ENCODE measurements around the gene KRTAP5-1.

Gene KRTAP5-1

DNA sequence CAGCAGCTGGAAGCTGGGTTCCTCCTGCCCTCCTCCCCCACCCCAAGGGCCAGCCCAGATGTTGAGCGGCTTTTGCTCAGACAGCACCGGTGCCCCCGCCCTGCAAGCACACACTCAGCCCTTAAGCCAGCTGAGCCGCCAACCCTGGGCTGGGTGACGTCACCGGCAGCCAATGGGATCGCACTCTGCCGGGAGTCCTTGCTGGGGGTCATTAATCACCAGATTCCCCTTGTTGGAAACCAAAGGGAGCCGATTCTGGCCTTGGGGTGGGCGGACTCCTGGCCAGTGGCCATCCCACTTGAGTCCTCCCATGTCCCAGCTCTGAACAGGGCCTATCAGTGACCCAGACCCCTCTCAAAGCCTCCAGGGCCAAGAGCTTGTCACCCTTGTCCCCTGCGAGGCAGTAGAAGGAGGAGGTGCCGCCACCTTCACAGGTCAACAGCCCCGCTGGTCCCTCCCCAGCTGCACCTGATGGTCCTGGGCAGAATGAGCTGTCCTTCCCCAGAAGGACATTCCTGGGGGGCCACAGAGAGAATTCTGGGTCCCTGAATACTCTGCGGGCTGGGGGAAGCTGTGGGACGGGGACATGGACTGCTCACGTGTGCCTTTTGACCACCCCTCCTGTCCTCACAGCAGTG is 20.4 kb downstream of the KRTAP5-1 start:
- DNase-seq: no peak
- H3K27ac Mint-ChIP-seq: no peak overlapping the region

DNA sequence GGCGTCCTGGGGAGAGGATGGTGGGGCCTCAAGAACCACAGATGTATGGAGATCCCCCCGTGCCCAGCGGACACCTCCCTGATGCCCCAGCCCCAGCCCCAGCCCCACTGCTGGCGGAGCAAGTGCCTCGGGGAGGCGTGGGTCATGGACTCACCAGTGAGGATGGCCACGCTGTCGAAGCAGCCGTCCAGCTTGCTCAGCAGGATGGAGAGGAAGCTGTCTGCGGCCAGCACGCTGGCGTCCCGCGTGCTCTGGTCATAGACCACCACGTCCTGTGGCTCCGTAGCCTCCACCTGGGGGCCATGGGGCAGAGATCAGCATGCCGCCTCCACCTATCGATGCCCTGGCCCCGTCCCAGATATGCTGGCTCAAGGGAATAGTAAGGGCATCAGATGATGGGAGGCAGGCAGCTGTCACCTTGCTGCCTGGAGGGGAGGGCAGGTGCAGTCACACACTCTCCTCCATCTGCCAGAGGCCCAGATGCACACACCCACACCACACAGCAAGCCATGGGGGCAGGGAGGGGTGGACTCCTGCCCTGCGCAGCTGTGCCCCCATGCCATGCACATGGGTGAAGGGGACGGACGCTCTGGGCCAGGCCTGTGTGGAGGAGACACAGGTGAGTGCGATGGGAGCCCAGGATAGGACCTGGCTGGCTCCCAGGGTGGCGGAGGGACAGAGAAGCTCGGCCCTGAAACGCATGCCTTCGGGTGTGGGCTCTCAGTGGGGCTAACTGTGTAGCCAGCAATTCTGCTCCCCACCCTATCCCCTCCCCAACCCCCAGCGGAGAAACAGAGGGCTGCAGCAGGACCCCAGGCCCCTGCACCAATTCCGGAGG is 21.2 kb downstream of the KRTAP5-1 start:
- Mint-ChIP-seq H3K4me1 (peaks cover 3 to 14% of the 10 kb centered on the region in 2 donors), H3K36me3 (no peaks in the 10 kb centered on the region), H3K4me3 (no peak overlapping the region), H3K27ac (no peak overlapping the region), H3K27me3 (peaks cover 37 to 91% of the 10 kb centered on the region in 2 donors), H3K9me3 (no peaks in the 10 kb centered on the region)
- no peak for ATAC-seq (replicated peaks)
- no peak for DNase-seq

More for the DNA sequence above, 20.4 kb downstream of the KRTAP5-1 start:
- Mint-ChIP-seq H3K4me1 (peaks cover 3 to 12% of the 10 kb centered on the region in 2 donors), H3K36me3 (no peaks in the 10 kb centered on the region), H3K27me3 (peaks cover 35 to 91% of the 10 kb centered on the region in 2 donors), H3K4me3 (no peak overlapping the region), H3K9me3 (no peaks in the 10 kb centered on the region)
- no peak for ATAC-seq (replicated peaks)

DNA sequence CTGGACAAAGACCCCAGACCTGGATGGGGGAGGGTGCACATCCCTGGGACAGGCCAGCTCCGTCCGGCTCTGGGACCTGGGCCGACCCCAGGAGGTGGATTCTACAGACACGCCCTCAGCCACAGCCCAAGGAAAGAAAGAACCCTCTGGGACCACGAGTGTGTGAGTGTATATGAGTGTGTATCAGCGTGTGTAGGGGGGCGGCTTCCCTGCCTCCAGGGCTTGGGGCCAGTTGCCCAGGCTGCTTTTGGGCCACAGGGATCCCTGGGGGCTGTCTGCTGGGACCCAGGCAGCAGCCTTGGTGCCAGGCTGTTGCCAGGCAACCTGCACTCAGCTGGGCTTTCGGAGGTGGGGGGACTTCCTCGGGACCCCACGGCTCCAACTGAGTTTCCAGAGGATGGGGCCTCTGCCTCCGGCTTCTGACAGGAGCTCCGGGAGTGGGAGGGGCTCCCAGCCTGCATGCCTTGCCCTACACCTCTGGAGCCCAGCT is 21.9 kb downstream of the KRTAP5-1 start:
- no peak for ATAC-seq (replicated peaks)
- Mint-ChIP-seq H3K27ac (no peak overlapping the region), H3K4me1 (peaks cover 3 to 13% of the 10 kb centered on the region in 2 donors), H3K36me3 (no peaks in the 10 kb centered on the region), H3K4me3 (no peak overlapping the region), H3K9me3 (no peaks in the 10 kb centered on the region), H3K27me3 (peaks cover 37 to 89% of the 10 kb centered on the region in 2 donors)
- DNase-seq: no peak

DNA sequence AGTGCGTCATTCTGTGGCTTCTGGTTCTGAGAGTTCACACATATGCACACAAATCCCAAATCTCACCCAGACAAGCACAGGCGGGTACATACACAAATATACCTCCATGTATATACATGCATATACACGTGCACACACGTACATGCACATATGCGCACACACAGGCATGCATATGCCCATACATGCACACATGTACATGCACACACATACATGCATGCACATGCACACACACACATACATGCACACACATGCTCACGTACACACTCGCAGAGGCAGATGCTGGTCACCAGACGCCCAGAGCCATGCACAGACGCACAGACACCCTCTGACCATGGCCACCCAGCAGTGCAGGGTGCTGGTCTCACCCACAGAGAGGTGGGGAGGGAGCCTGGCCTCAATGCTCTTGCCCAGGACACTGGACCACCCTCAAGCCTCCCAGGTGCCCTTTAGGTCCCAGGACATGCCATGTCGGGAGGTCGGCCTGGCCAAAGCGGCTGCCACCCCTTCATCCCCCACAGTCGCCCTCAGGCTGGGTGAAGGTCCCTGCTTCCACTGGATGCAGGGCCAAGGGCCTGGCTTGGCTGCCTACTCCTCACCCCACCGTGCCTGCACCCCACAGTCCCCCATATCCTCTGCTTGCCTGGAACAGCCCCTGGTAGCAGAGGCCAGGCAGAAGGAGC is 22.5 kb downstream of the KRTAP5-1 start:
- peaks cover 3 to 13% of the 10 kb centered on the region in 2 donors for H3K4me1 Mint-ChIP-seq
- no peak for ATAC-seq (replicated peaks)
- H3K27me3 Mint-ChIP-seq: peaks cover 41 to 89% of the 10 kb centered on the region in 2 donors
- H3K36me3 Mint-ChIP-seq: no peaks in the 10 kb centered on the region
- no peak for DNase-seq
- H3K27ac Mint-ChIP-seq: no peak overlapping the region
- H3K9me3 Mint-ChIP-seq: no peaks in the 10 kb centered on the region
- H3K4me3 Mint-ChIP-seq: no peak overlapping the region

DNA sequence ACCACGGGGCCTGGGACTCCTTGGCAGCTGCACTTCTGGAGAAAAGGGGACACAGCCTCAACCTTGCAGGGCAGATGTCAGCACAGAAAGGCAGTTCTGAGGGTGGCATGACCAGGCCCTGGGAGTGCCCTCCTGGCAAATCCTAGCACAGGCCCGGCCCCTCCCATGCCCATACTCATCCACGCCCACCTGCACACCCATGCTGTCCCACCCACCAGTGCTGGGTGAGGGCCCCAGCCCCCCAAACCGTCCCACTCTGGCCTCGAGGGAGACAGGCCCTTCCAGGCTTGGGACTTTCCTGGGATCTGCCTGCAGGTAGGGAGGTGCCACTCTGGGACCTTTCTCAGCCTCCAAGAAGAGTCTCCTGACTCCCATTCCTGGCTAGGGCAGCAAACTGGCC is 23.1 kb downstream of the KRTAP5-1 start:
- Mint-ChIP-seq H3K4me3 (no peak overlapping the region), H3K36me3 (no peaks in the 10 kb centered on the region), H3K4me1 (peaks cover 3 to 13% of the 10 kb centered on the region in 2 donors), H3K9me3 (no peaks in the 10 kb centered on the region), H3K27me3 (peaks cover 40 to 86% of the 10 kb centered on the region in 2 donors), H3K27ac (no peak overlapping the region)
- no peak for ATAC-seq (replicated peaks)
- no peak for DNase-seq

DNA sequence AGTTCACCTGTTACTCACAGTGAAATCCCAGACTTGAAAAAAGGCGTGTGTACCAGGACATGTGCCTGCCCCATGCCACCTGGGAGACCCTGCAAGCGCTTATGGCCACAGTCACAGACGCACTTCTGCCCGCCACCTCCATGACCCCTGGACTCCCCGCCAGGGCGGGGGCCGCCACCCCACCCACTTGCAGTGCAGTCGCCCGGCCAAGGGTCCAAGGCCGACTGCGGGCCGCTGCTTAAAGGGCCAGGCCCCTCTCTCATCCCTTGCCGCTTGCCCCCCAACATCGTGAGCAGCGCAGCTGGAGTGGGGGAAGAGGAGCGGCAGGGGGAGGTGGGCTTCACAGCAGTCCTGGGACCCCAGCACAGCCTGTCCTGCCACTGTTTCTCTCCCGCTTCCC is 23.8 kb downstream of the KRTAP5-1 start:
- Mint-ChIP-seq H3K4me1 (peaks cover 3 to 13% of the 10 kb centered on the region in 2 donors), H3K9me3 (no peaks in the 10 kb centered on the region), H3K36me3 (no peaks in the 10 kb centered on the region), H3K27me3 (peaks cover 38 to 79% of the 10 kb centered on the region in 2 donors), H3K4me3 (no peak overlapping the region), H3K27ac (no peak overlapping the region)
- DNase-seq (no peak), ATAC-seq (replicated peaks) (no peak)

DNA sequence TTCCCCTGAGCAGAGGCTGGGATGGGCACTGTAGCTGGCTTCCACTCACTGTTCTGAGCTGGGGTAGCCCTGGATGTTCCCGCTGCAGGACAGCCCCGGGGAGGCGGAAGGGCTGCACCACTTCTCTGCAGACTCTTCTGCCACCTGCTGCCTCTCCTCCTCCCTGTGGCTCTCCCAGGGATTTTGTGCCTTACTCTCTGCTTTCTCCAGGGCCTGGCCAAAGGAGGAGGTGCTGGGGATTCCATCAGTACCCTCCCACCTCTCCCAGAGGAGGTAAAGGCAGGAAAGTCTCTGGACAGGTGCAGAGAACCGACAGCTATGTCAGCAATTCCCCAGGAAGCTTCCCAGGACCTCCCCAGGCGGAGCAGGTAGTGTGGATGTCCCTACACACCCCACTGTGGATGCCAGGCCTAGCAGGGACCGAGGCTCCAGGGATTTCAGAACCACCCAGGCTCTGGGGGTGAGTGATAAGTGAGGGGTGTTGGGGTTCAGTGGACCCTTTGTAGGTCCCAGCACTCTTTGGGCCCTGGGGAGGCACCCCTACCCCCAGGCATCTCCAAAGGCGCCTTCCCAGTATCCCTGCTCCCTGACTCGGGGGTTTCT is 24.3 kb downstream of the KRTAP5-1 start:
- no peaks in the 10 kb centered on the region for H3K9me3 Mint-ChIP-seq
- DNase-seq: no peak
- peaks cover 37 to 77% of the 10 kb centered on the region in 2 donors for H3K27me3 Mint-ChIP-seq
- H3K27ac Mint-ChIP-seq: no peak overlapping the region
- ATAC-seq (replicated peaks): no peak
- no peak overlapping the region for H3K4me3 Mint-ChIP-seq
- H3K36me3 Mint-ChIP-seq: no peaks in the 10 kb centered on the region
- H3K4me1 Mint-ChIP-seq: peaks cover 3 to 13% of the 10 kb centered on the region in 2 donors

DNA sequence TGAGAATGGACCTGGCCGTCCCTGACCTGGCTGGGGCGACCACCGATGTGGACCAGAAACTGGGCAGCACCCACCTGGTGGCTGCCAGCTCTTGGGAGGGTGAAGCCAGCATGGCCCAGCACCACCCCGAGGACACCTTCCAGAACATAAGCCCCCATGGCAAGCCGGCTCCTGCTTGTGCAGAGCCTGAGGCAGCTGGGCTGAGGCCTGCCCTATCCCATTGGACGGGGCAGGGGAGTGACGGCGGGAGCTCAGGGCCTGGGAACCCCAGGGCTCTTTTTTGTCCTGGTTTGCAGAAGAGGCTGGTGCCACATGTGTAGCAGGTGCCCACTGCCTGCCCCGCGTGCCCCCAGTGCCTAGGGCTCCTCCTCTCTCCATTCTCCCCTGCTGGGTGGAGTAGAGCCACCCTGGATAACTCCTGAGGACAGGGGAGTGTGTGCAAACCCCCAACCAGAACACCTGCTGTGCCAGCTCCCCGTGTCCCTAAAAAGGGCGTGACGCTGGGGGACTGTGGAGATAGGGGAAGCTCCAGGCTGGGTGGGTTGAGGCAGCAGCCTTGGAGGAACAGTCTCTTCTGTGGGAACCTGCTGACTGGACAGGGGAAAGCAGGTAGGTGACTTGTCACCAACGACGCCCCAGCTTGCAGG is 25.0 kb downstream of the KRTAP5-1 start:
- DNase-seq: no peak
- Mint-ChIP-seq H3K4me1 (peaks cover 3 to 13% of the 10 kb centered on the region in 2 donors), H3K4me3 (no peak overlapping the region), H3K36me3 (no peaks in the 10 kb centered on the region), H3K9me3 (no peaks in the 10 kb centered on the region), H3K27me3 (peaks cover 37 to 77% of the 10 kb centered on the region in 2 donors), H3K27ac (no peak overlapping the region)
- ATAC-seq (replicated peaks): no peak

DNA sequence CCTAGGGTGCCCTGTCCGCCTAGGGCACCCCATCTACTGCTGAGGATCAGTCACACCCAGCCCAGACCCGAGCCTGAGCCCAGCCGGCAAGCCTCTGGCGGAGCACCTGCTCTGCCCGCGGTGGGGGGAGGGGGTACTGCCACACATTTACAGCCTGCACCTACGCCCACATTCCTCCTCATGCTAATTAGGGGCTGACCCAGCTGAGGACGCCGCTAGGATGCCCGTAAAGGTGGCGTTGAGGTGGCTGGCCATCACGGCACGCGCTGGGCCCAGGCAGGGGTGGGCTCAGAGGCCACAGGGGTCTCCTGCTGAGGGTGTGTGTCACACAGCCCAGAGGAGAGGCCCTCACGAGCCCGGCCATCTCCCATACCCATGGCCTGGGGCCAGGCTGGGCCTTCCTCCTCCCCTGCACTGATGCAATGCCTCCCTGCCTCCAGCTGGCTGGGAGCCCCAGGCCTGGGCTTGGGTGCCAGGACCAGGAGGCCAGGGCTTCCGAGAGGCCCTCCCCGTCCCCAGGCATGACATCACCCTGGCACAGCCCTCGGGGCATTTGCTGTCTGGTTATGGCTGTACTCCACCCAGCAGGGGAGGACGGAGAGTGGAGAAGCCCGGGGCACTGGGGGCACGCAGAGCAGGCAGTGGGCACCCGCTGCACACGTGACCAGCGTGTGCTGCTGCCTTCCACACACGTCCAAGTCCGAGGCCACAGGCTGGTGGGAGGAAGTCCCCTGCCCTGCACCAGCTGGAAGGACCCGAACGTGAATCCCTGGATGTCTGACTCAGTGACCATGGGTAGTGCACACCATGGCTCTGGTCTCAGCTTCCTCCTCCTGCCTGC is 25.8 kb downstream of the KRTAP5-1 start:
- Mint-ChIP-seq H3K4me1 (peaks cover 3 to 13% of the 10 kb centered on the region in 2 donors), H3K27ac (no peak overlapping the region), H3K4me3 (no peak overlapping the region), H3K9me3 (no peaks in the 10 kb centered on the region), H3K27me3 (peaks cover 41 to 80% of the 10 kb centered on the region in 2 donors), H3K36me3 (no peaks in the 10 kb centered on the region)
- DNase-seq (no peak), ATAC-seq (replicated peaks) (peak; percentile 68 to 75)

DNA sequence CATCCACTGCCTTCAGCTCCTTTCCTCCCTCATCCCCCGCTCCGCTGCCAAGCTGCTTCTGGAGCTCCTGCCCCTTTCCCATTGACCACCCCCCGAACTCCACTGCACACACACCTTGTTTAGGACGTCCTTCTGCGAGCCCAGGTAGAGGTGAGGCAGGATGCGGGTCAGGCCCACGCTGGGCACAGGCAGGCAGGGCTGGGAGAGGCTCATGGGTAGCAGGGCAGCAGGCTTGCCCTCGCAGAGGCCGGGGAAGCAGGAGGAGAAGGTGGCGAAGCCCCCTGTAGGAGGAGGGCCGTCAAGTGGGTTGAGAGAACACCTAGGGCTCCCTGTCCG is 26.3 kb downstream of the KRTAP5-1 start:
- H3K9me3 Mint-ChIP-seq: no peaks in the 10 kb centered on the region
- H3K4me3 Mint-ChIP-seq: no peak overlapping the region
- H3K4me1 Mint-ChIP-seq: peaks cover 3 to 13% of the 10 kb centered on the region in 2 donors
- H3K27me3 Mint-ChIP-seq: peaks cover 47 to 80% of the 10 kb centered on the region in 2 donors
- DNase-seq (no peak), ATAC-seq (replicated peaks) (peak in 1 of 2 donors; percentile 14)
- no peaks in the 10 kb centered on the region for H3K36me3 Mint-ChIP-seq
- H3K27ac Mint-ChIP-seq: no peak overlapping the region

DNA sequence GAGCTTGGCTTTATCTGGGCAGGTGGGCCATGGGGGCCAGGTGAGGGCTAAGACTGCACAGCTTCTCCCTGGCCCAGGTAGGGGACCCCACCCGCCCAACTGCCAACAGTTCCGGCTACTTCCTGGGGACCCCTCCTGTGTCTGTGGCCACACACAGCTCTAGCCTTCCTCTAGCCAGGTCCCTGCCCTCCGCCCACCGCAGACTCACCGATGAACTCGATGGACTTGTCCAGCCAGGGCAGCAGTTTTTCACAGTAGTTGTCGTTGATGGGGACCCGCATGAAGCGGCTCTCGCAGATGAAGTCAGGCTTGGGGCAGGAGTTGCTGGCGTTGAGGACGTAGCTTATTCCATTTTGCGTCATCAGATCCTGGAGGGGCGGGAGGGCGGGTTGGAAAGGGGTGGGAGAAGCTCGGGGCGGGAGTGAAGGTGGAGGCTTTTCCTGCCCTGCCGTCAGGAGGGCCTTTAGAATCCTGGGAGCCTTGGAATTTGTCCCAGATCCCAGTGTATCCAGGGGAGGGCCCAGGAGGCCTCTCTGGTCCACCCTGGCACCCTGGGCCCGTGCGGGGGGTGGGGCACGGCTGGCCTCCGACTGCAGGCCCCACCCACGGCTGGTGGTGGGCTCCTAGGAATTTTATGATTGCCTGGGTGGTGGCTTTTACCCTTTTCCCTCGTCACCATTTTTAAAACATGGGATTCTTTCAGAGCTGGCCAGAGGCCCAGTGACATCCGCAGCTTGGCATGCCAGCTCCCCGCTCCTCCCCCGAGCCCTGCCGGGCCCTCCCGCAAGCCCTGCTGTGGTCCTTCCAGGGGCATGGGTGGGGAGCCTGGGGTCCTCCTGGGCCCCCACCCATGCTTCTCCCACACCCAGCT is 26.9 kb downstream of the KRTAP5-1 start:
- Mint-ChIP-seq H3K4me1 (peaks cover 3 to 13% of the 10 kb centered on the region in 2 donors), H3K36me3 (no peaks in the 10 kb centered on the region), H3K27me3 (peaks cover 46 to 80% of the 10 kb centered on the region in 2 donors), H3K4me3 (no peak overlapping the region), H3K9me3 (no peaks in the 10 kb centered on the region), H3K27ac (no peak overlapping the region)
- DNase-seq (no peak), ATAC-seq (replicated peaks) (no peak)

DNA sequence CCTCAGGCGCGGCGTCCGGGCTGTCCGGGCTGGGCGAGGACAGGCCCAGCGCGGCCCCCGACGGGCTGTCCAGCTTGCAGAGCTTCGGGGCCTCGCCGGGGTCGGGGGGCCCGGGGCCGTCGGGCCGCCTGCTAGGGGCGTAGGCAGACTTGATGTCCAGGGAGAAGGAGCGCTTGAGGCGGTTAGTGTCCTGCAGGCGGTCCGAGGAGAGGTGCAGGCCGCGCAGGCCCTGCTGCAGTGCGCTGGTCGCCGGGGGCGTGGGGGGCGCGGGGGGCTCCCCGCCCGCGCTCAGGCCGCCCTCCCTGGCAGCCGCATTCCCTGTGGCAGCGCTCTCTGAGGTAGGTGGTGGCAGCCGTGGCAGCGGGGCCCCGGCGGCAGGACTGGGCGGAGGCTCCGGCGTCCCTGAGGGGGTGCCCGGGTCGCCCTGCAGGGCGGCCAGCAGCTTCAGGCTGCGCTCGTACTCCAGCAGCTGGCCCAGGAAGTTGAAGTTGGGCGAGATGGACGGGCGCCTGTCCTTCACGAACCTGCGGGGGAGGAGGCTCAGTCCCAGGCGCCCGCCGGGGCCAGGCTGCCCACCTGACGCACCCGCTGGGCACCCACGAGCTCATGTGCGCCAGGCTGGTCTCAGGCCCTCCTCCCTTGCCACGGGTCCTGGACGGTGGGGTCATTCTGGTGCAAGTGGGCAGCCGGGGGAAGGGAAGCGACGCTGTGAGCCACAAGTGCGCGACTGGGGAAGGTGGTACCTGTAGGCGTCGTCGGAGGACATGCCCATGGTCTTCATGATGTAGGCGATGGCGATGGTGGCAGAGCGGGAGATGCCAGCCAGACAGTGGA is 27.8 kb downstream of the KRTAP5-1 start:
- no peak overlapping the region for H3K27ac Mint-ChIP-seq
- peaks cover 53 to 80% of the 10 kb centered on the region in 2 donors for H3K27me3 Mint-ChIP-seq
- no peaks in the 10 kb centered on the region for H3K36me3 Mint-ChIP-seq
- DNase-seq (no peak), ATAC-seq (replicated peaks) (no peak)
- no peak overlapping the region for H3K4me3 Mint-ChIP-seq
- peaks cover 3 to 13% of the 10 kb centered on the region in 2 donors for H3K4me1 Mint-ChIP-seq
- H3K9me3 Mint-ChIP-seq: no peaks in the 10 kb centered on the region

All from stimulated activated naive B cell treated with anti-CD40 and anti-IgM and Interleukin-4, amounts not matched to agents 10 μg/mL and 1 μg/mL and 100 μg/mL, for 72 hours (primary cell).